Heart left ventricle (tissue), 16 donors: Measurements from ENCODE around the gene UQCC3. TPM values are rescaled to one million over a fixed set of nuclear protein-coding genes. Genes with fewer than 3 reads are reported as not detected.
"Not testable (repeated sequence)": the region's sequence is repeated elsewhere in the genome, so short reads cannot be mapped to it uniquely, and the experiment has no call there.

Source experiments
- ATAC-seq, 4 donors: fragments of 200-7000 bp; cut with Tn5 transposase; one replicate each; pipeline ENCODE4 v1.9.1; 2020 to 2022; ENCODE audit warnings: moderate library complexity in 4 of 4, mild to moderate bottlenecking in 3 of 4, moderate number of reproducible peaks in 1 of 4
- DNase-seq, 5 donors: peaks; one replicate each; pipeline ENCODE4 v3.0.0-alpha.2; 2020
- H3K27ac ChIP-seq, 12 donors: fragments of 200-600 bp; sonication (generic) in 4 of 12; one replicate each; pipeline versions ENCODE4 v1.5.0 to v1.8.0; 2016 to 2022; ENCODE audit warnings: mild to moderate bottlenecking in 2 of 12
- H3K27me3 ChIP-seq, 9 donors: fragments of 200-600 bp; sonication (generic) in 2 of 9; one replicate each; pipeline versions ENCODE4 v1.5.1 to v1.8.0; 2016 to 2022; ENCODE audit warnings: mild to moderate bottlenecking in 3 of 9
- H3K36me3 ChIP-seq, 9 donors: fragments of 200-600 bp; sonication (generic) in 2 of 9; one replicate each; pipeline versions ENCODE4 v1.5.0 to v1.8.0; 2018 to 2022; ENCODE audit warnings: mild to moderate bottlenecking in 2 of 9
- H3K4me1 ChIP-seq, 12 donors: fragments of 200-600 bp; sonication (generic) in 4 of 12; one replicate each; pipeline versions ENCODE4 v1.5.0 to v1.8.0; 2016 to 2022; ENCODE audit warnings: mild to moderate bottlenecking in 3 of 12
- H3K4me3 ChIP-seq, 12 donors: fragments of 200-600 bp; sonication (generic) in 4 of 12; one replicate each; pipeline versions ENCODE4 v1.5.0 to v1.8.0; 2017 to 2022; ENCODE audit warnings: mild to moderate bottlenecking in 9 of 12, moderate library complexity in 4 of 12
- H3K9me3 ChIP-seq, 12 donors: fragments of 200-600 bp; sonication (generic) in 4 of 12; one replicate each; pipeline versions ENCODE4 v1.5.0 to v1.8.0; 2016 to 2022; ENCODE audit warnings: mild to moderate bottlenecking in 1 of 12
- CTCF ChIP-seq, 12 donors: fragments of 200-600 bp; sonication (generic) in 4 of 12; IDR thresholded peaks; one replicate each; pipeline versions ENCODE4 v1.5.0 to v1.8.0; 2018 to 2022; ENCODE audit warnings: antibody characterized with exemption in 12 of 12, mild to moderate bottlenecking in 5 of 12
- POLR2A ChIP-seq, 2 donors: fragments of 450-650 bp; IDR thresholded peaks; one replicate each; pipeline ENCODE4 v1.6.1; 2017; ENCODE audit warnings: antibody characterized with exemption in 2 of 2, mild to moderate bottlenecking in 2 of 2, moderate library complexity in 2 of 2
- WGBS, 4 donors: extraction: QIAGEN DNeasy Blood & Tissue Kit in 2 of 4; methylation state at CpG; one replicate each; pipeline versions ENCODE4 v1.1.5 to v1.1.7; 2013 to 2018; 5-methylcytosine and 5-hydroxymethylcytosine counted together
- intact Hi-C, 10 donors: fragments of 100-400 bp; cut with DNase I; formaldehyde crosslinking; loops; one replicate each; pipeline versions ENCODE4 v1.11.1 to v1.14.2; 2022
- polyA plus RNA-seq, 2 donors: library from polyadenylated mRNA; stranded (reverse); fragments of 200-250 nt; gene quantifications; one replicate each; pipeline ENCODE4 v1.2.3, GENCODE V29; 2013
- total RNA-seq, 9 donors: library from RNA; depleted of rRNA in 2 of 9; stranded (reverse); fragments of >200 nt in 2 of 9; fragmentation: NEBNext Ultra II Directional in 3 of 9; extraction: Animal tissue kit (Norgen Biotek cat#: 25700) in 3 of 9; gene quantifications; one replicate each; pipeline versions ENCODE4 v1.1.0 to v1.2.4, GENCODE V29; 2016 to 2023
- donor health status: ischemic (EF 13 %, LVEDD 7.1; RV severe dilation, severe dysfunction).
- donor health status: healthy with polysubstance abuse.
- donor health status: DM: no; HTN: yes; CAD: no.
- donor health status: DM: no; HTN: no; CAD: no.
- donor health status: ischemic (EF 25% LVEDD 6.9; RV normal size, moderate dysfunction).
- donor health status: ischemic (EF 25% LVEDD 5.7; RV mildly dilated, moderate dysfunction).
- donor health status: healthy.
- donor health status: DM: yes; HTN: yes; CAD: no.
- donor health status: ischemic (EF 35%, LVEDD 5.7; RV mildly dilated, moderate dysfunction).
- donor health status: nonischemic (EF 11% LVEDD 7.7; RV severe dilation, severe dysfunction).
- donor health status: DM: yes; HTN: yes; CAD: no.
- donor health status: PGD.
- donor health status: ischemic (EF 29% LVEDD 5.4; RV normal size, mild dysfunction).
- donor health status: nonischemic (EF 23%, LVEDD 6.1; RV moderate dilation, normal function).

The UQCC3 gene
- total and polyA plus RNA-seq, 11 donors, result 5.3 to 15.8 (median 6.1) TPM

- DNase-seq (peak in 2 of 5 donors; percentile 51 to 67), ATAC-seq (peak in 2 of 4 donors; percentile 36 to 38)
- Histone ChIP-seq H3K36me3 (peaks cover 0 to 31% (median 26%) of the 10 kb centered on the region in 9 donors), H3K9me3 (no peaks in the 10 kb centered on the region), H3K27ac (peak overlapping the region in 7 of 12 donors; percentile 29 to 76 (median 69)), H3K27me3 (peaks cover 0 to 7% (median 0%) of the 10 kb centered on the region in 9 donors), H3K4me1 (peaks cover 0 to 26% (median 9%) of the 10 kb centered on the region in 12 donors), H3K4me3 (peak overlapping the region in 11 of 12 donors; percentile 4 to 55 (median 41))
- TF ChIP-seq POLR2A (IDR thresholded peaks at IDR 0.05) (no peak), CTCF (IDR thresholded peaks at IDR 0.05) (no peak)
- intact Hi-C loops, result no loop called here
- 41 to 50% (median 45%) methylated on average over 28 to 74 of the region's 74 CpGs for WGBS, 4 donors
Observed at GRCh38 chr11:62687508-62688396, 16.3 kb downstream of the UQCC3 start.

GRCh38 chr11:62688491-62688890, 17.0 kb downstream of the UQCC3 start:
- TF ChIP-seq POLR2A (IDR thresholded peaks at IDR 0.05), result no peak
- TF ChIP-seq CTCF (IDR thresholded peaks at IDR 0.05), result no peak
- H3K4me3 ChIP-seq, result peak overlapping the region in 10 of 12 donors; percentile 6 to 55 (median 42)
- 62 to 74% (median 70%) methylated on average over 1 of the region's 1 CpG for WGBS, 4 donors
- ATAC-seq, result no peak
- intact Hi-C loops, result no loop called here
- peaks cover 0 to 7% (median 0%) of the 10 kb centered on the region in 9 donors for H3K27me3 ChIP-seq
- DNase-seq, result no peak
- H3K4me1 ChIP-seq, result peaks cover 0 to 26% (median 9%) of the 10 kb centered on the region in 12 donors
- peak overlapping the region in 9 of 12 donors; percentile 40 to 76 (median 69) for H3K27ac ChIP-seq
- peaks cover 0 to 38% (median 33%) of the 10 kb centered on the region in 9 donors for H3K36me3 ChIP-seq
- H3K9me3 ChIP-seq, result no peaks in the 10 kb centered on the region

- intact Hi-C loops, result loop anchor here (5.0 to 10.0 kb wide), 4 partner anchors 95 to 297 kb away; partner anchors contain the start of gene TUT1 (in 1 of the 10)
- 36 to 54% (median 52%) methylated on average over 11 of the region's 11 CpGs for WGBS, 4 donors
Observed at GRCh38 chr11:62689421-62690183, 18.1 kb downstream of the UQCC3 start, which contains the start of gene LRRN4CL. Gene LRRN4CL, minus strand, starts transcription at chr11:62689530. Its CDS starts 1,022 bp downstream, at chr11:62688508.

GRCh38 chr11:62693624-62694023, 22.2 kb downstream of the UQCC3 start:
- peaks cover 0 to 51% (median 39%) of the 10 kb centered on the region in 9 donors for H3K36me3 ChIP-seq

More at GRCh38 chr11:62689421-62690183, 18.1 kb downstream of the UQCC3 start, which contains the start of gene LRRN4CL:
- DNase-seq (peak; percentile 72 to 88 (median 78)), ATAC-seq (peak; percentile 62 to 88 (median 86))
- Histone ChIP-seq H3K4me3 (peak within 1 kb of the TSS in 9 of 12 donors; percentile 34 to 55 (median 42)), H3K9me3 (no peaks in the 10 kb centered on the region), H3K36me3 (peaks cover 0 to 45% (median 37%) of the 10 kb centered on the region in 9 donors), H3K4me1 (peaks cover 0 to 30% (median 13%) of the 10 kb centered on the region in 12 donors), H3K27ac (peak within 1 kb of the TSS; percentile 15 to 76 (median 66)), H3K27me3 (peaks cover 0 to 7% (median 0%) of the 10 kb centered on the region in 9 donors)
- peak in 1 of 2 donors; percentile 38 for TF ChIP-seq POLR2A (IDR thresholded peaks at IDR 0.05)
- no peak for TF ChIP-seq CTCF (IDR thresholded peaks at IDR 0.05)

More at GRCh38 chr11:62693624-62694023, 22.2 kb downstream of the UQCC3 start:
- not testable (repeated sequence) for DNase-seq, H3K27me3 ChIP-seq, H3K4me3 ChIP-seq, ATAC-seq, H3K27ac ChIP-seq, H3K9me3 ChIP-seq
- WGBS, 4 donors, result 75 to 88% (median 82%) methylated on average over 4 of the region's 4 CpGs
- peaks cover 0 to 26% (median 16%) of the 10 kb centered on the region in 12 donors for H3K4me1 ChIP-seq
- intact Hi-C loops, result loop anchor here (2.0 to 10.0 kb wide), 6 partner anchors 13 to 301 kb away; partner anchors contain the start of gene TUT1 (in 1 of the 10)
